G401.6 (cell line): ENCODE results near the gene RNF115.

Experiments used
- FAIRE-seq: peaks from 2 replicates; lab custom pipeline; 2012; peaks lifted over from hg19 to GRCh38; lab: Jason Lieb, UNC

RNF115 gene

GRCh38 chr1:145701306-145701862 lies 122.5 kb downstream of the RNF115 start:
- FAIRE-seq, result no peak

GRCh38 chr1:145696630-145696960 lies 127.3 kb downstream of the RNF115 start:
- FAIRE-seq, result no peak

- FAIRE-seq, result no peak
Measured at GRCh38 chr1:145695821-145696629, 127.9 kb downstream of the RNF115 start.

- no peak for FAIRE-seq
Measured at GRCh38 chr1:145692785-145693443, 131.0 kb downstream of the RNF115 start.

- FAIRE-seq, result no peak
Measured at GRCh38 chr1:145690587-145691558, 133.0 kb downstream of the RNF115 start.

- FAIRE-seq, result no peak
Measured at GRCh38 chr1:145689922-145690321, 134.0 kb downstream of the RNF115 start.

- no peak for FAIRE-seq
Measured at GRCh38 chr1:145688924-145689323, 135.0 kb downstream of the RNF115 start.
